Omental fat pad (tissue), 4 donors: ENCODE results near the gene RABL3. TPM values are rescaled to one million over a fixed set of nuclear protein-coding genes. Genes with fewer than 3 reads are reported as not detected.
"Not testable (repeated sequence)": the region's sequence is repeated elsewhere in the genome, so short reads cannot be mapped to it uniquely, and the experiment has no call there.

Source experiments
- ATAC-seq: fragments of 150-250 bp; one replicate; pipeline ENCODE4 v1.9.1; 2016; ENCODE audit warnings: mild to moderate bottlenecking, moderate library complexity; ENCODE audit not compliant: low FRiP score
- DNase-seq: peaks from one replicate; pipeline ENCODE4 v3.0.0-alpha.2; 2019; ENCODE audit warnings: low spot score
- CTCF ChIP-seq, 3 donors: fragments of 450-650 bp; IDR thresholded peaks; one replicate each; pipeline ENCODE4 v1.5.1; 2016 to 2017; ENCODE audit warnings: antibody characterized with exemption in 3 of 3, mild to moderate bottlenecking in 3 of 3, moderate library complexity in 2 of 3
- total RNA-seq, 4 donors: library from RNA; depleted of rRNA; stranded (reverse); fragments of >200 nt; gene quantifications; one replicate each; pipeline ENCODE4 v1.1.0, GENCODE V29; 2016

RABL3 gene
- total RNA-seq, 4 donors from 2014 or later: 15.3 to 24.3 (median 19.2) TPM

GRCh38 chr3:120648290-120648689, 94.0 kb downstream of the RABL3 start:
- TF ChIP-seq CTCF (IDR thresholded peaks at IDR 0.05): no peak
- no peak for DNase-seq
- no peak for ATAC-seq

- DNase-seq: no peak
- no peak for TF ChIP-seq CTCF (IDR thresholded peaks at IDR 0.05)
- ATAC-seq: no peak
Observed at GRCh38 chr3:120646771-120647432, 95.4 kb downstream of the RABL3 start.

GRCh38 chr3:120645083-120645845, 97.1 kb downstream of the RABL3 start:
- TF ChIP-seq CTCF (IDR thresholded peaks at IDR 0.05): no peak
- DNase-seq (no peak), ATAC-seq (no peak)

- DNase-seq: no peak
- no peak for TF ChIP-seq CTCF (IDR thresholded peaks at IDR 0.05)
- ATAC-seq: no peak
Observed at GRCh38 chr3:120642368-120642948, 99.9 kb downstream of the RABL3 start.

GRCh38 chr3:120641696-120642246, 100.5 kb downstream of the RABL3 start:
- no peak for DNase-seq
- no peak for TF ChIP-seq CTCF (IDR thresholded peaks at IDR 0.05)
- ATAC-seq: no peak

- TF ChIP-seq CTCF (IDR thresholded peaks at IDR 0.05): no peak
- no peak for ATAC-seq
- no peak for DNase-seq
Observed at GRCh38 chr3:120640231-120640630, 102.1 kb downstream of the RABL3 start.

GRCh38 chr3:120638820-120639219, 103.5 kb downstream of the RABL3 start:
- not testable (repeated sequence) for ATAC-seq, DNase-seq
